Measurements from ENCODE around the gene CAP2.

GRCh38 chr6:17591287-17591686, 197.9 kb downstream of the CAP2 start:
- TF ChIP-seq CTCF (IDR thresholded peaks at IDR 0.05 in 4 of 5, conservative IDR thresholded peaks at IDR 0.05 in 1 of 5) (no peak), POLR2A (IDR thresholded peaks at IDR 0.05) (no peak)

Measured in gastrocnemius medialis (tissue), 4 donors.